SK-N-MC (cell line): Measurements from ENCODE around the gene NDUFS7.

Experiments used
- EZH2 ChIP-seq: fragments of 200-600 bp; sonication (generic); IDR thresholded peaks from one replicate; pipeline ENCODE4 v1.6.1; 2017; ENCODE audit warnings: antibody characterized with exemption
- FOXP2 ChIP-seq: optimal IDR thresholded peaks from 2 replicates; pipeline ENCODE3; 2011; ENCODE audit warnings: mild to moderate bottlenecking, moderate library complexity; ENCODE audit not compliant: insufficient read depth; ENCODE audit errors: extremely low read length, control extremely low read depth
- POLR2AphosphoS5 ChIP-seq: IDR thresholded peaks from 2 replicates; pipeline ENCODE4 v1.6.1; 2012; ENCODE audit warnings: mild to moderate bottlenecking, low read depth, low read length, borderline replicate concordance

GRCh38 chr19:1420590-1420989, 36.9 kb downstream of the NDUFS7 start:
- TF ChIP-seq EZH2, result no peak
- no peak for TF ChIP-seq POLR2AphosphoS5
- TF ChIP-seq FOXP2, result no peak
